T-helper 2 cell treated with Interferon-gamma antibody and Interleukin-4, amounts not matched to agents 5 μg/mL and 100 μg/mL, for 36 hours (primary cell): ENCODE measurements around the gene THSD4.

ENCODE experiments used
- DNase-seq: peaks from one replicate; pipeline ENCODE4 v3.0.0; 2021; ENCODE audit warnings: low spot score
- H3K27ac Mint-ChIP-seq: one replicate; pipeline ENCODE4 v1.8.0; 2021; ENCODE audit warnings: mild to moderate bottlenecking, mixed read lengths
- H3K27me3 Mint-ChIP-seq: one replicate; pipeline ENCODE4 v1.8.0; 2021; ENCODE audit warnings: low read depth, mixed read lengths
- H3K36me3 Mint-ChIP-seq: one replicate; pipeline ENCODE4 v1.8.0; 2021; ENCODE audit warnings: low read depth, mixed read lengths
- H3K4me1 Mint-ChIP-seq: one replicate; pipeline ENCODE4 v1.8.0; 2021; ENCODE audit warnings: low read depth, mixed read lengths
- H3K4me3 Mint-ChIP-seq: one replicate; pipeline ENCODE4 v1.8.0; 2022; ENCODE audit warnings: mild to moderate bottlenecking, moderate library complexity, mixed read lengths
- H3K9me3 Mint-ChIP-seq: one replicate; pipeline ENCODE4 v1.8.0; 2021; ENCODE audit warnings: mixed read lengths

Gene THSD4

DNA sequence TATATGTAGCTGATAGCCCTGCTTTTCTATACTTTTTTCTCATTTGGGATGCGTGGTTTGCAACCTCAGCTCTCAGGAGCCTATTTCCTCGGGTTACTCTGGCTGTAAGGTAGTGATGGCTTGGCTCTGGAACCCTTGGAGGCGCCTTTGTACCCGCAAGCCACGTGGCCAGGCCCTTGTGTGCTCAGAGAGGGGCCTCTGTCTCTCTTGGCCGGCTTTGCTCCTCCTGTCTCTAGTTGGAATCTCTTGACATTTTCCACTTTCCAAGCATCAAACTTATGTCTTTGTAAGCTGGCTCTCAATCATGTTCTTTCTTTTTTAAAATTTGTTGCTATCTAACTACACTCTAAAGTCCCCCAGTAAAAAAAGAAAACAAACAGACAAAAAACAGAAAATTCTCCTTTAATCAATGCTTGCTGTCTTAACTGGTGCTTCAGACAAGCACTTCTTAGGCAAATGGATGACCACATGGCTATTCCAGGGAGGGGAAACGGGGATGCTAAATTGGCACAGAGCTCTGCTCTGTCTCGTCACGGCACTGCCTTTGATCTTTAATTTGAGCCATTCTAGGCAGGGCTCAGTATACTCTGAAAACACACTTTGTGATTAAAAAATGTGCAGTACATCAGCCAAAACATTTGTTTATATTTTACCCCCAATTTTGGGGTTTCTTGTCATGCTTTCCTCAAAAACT lies 514.7 kb downstream of the THSD4 start:
- DNase-seq, result no peak
- Mint-ChIP-seq H3K4me1 (no peaks in the 10 kb centered on the region), H3K36me3 (no peaks in the 10 kb centered on the region), H3K27ac (no peak overlapping the region), H3K4me3 (no peak overlapping the region), H3K9me3 (no peaks in the 10 kb centered on the region), H3K27me3 (peaks cover 14% of the 10 kb centered on the region)

DNA sequence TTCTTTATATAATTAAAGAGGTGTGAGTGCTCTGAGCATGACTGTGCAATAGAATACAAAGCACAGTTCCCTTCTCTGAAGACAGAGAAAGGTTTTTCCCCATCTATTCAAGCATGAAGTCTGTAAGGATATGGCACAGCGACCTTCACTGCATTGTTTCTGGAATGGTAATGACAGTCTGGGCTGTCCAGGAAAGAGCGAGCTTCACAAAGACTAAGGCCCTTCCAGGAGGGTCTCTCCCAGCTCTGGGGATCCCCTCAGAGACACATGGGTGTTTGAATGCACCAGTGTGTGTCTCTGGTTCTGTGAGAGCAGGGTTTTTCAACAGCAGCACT lies 515.2 kb downstream of the THSD4 start:
- Mint-ChIP-seq H3K27ac (no peak overlapping the region), H3K4me1 (no peaks in the 10 kb centered on the region), H3K36me3 (no peaks in the 10 kb centered on the region), H3K4me3 (no peak overlapping the region), H3K9me3 (no peaks in the 10 kb centered on the region), H3K27me3 (peaks cover 17% of the 10 kb centered on the region)
- no peak for DNase-seq

GRCh38 chr15:71632576-71633195 lies 517.4 kb downstream of the THSD4 start:
- Mint-ChIP-seq H3K27ac (no peak overlapping the region), H3K27me3 (peaks cover 18% of the 10 kb centered on the region), H3K36me3 (no peaks in the 10 kb centered on the region), H3K9me3 (no peaks in the 10 kb centered on the region), H3K4me3 (no peak overlapping the region), H3K4me1 (no peaks in the 10 kb centered on the region)
- no peak for DNase-seq

- no peak overlapping the region for H3K4me3 Mint-ChIP-seq
- H3K36me3 Mint-ChIP-seq, result no peaks in the 10 kb centered on the region
- DNase-seq, result no peak
- no peaks in the 10 kb centered on the region for H3K9me3 Mint-ChIP-seq
- peaks cover 19% of the 10 kb centered on the region for H3K27me3 Mint-ChIP-seq
- no peak overlapping the region for H3K27ac Mint-ChIP-seq
- no peaks in the 10 kb centered on the region for H3K4me1 Mint-ChIP-seq
These were observed 519.7 kb downstream of the THSD4 start for GRCh38 chr15:71634820-71635560.

DNA sequence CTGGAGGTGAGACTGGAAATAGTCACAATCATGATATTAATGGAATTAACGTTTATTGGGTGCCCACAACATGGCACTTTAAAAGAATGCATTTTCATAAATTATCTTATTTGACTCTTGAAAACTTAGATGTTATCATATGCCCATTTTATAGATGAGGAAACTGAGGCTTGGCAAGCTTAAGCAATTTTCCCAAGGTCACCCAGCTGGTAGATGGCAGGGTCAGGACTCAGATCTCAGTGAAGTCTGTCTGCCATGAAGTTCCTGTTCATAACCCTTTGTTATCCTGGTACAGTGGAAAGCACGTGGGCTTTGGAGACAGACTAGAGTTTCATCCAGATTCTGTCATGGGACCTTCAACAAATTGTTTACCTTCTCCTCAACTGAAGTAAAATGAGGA lies 520.5 kb downstream of the THSD4 start:
- no peak for DNase-seq
- no peaks in the 10 kb centered on the region for H3K36me3 Mint-ChIP-seq
- no peaks in the 10 kb centered on the region for H3K9me3 Mint-ChIP-seq
- H3K4me1 Mint-ChIP-seq, result no peaks in the 10 kb centered on the region
- no peak overlapping the region for H3K4me3 Mint-ChIP-seq
- peaks cover 21% of the 10 kb centered on the region for H3K27me3 Mint-ChIP-seq
- no peak overlapping the region for H3K27ac Mint-ChIP-seq

DNA sequence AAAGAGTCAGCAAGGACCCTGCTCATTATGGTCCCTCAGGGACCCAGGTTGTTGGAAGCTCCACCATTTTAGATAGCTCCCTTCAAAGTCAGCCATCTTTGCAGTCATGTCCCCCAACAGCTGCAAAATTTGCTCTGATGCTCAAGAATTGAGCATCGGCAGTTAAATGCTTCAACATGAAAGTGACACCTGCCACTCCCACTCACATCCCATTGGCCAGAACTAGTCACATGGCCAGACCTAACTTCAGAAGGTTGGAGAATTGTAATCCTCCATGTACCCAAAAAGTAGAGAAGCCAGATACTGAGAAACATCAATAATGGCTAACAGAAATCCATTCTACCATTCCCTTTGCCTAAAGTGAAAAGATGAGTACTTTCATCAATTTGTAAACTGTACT lies 523.6 kb downstream of the THSD4 start:
- H3K27me3 Mint-ChIP-seq, result peaks cover 26% of the 10 kb centered on the region
- no peak overlapping the region for H3K4me3 Mint-ChIP-seq
- no peaks in the 10 kb centered on the region for H3K36me3 Mint-ChIP-seq
- H3K4me1 Mint-ChIP-seq, result no peaks in the 10 kb centered on the region
- no peak overlapping the region for H3K27ac Mint-ChIP-seq
- H3K9me3 Mint-ChIP-seq, result no peaks in the 10 kb centered on the region
- no peak for DNase-seq

DNA sequence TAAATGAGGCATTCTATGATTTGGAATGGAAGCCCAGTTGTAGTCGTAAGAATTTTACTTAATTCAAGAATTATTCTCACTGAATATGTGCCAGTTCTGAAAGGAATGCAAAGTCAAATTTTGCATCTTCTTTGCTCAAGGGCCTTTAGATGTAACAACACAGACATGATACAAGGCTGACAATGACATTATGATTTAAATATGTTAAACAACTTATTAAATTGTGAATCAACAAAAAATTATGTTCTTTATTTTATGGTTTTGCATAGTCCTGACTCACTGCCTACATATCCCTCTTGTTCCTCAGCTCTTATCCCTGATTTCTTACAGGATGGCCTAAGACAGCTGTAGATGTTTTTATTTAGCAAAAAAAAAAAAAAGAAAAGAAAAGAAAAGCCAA lies 524.2 kb downstream of the THSD4 start:
- Mint-ChIP-seq H3K4me3 (no peak overlapping the region), H3K9me3 (no peaks in the 10 kb centered on the region), H3K36me3 (no peaks in the 10 kb centered on the region), H3K27ac (no peak overlapping the region), H3K27me3 (peaks cover 24% of the 10 kb centered on the region), H3K4me1 (no peaks in the 10 kb centered on the region)
- no peak for DNase-seq

- no peak for DNase-seq
- H3K9me3 Mint-ChIP-seq, result peaks cover 13% of the 10 kb centered on the region
- H3K36me3 Mint-ChIP-seq, result no peaks in the 10 kb centered on the region
- H3K4me3 Mint-ChIP-seq, result no peak overlapping the region
- peaks cover 14% of the 10 kb centered on the region for H3K27me3 Mint-ChIP-seq
- no peak overlapping the region for H3K27ac Mint-ChIP-seq
- no peaks in the 10 kb centered on the region for H3K4me1 Mint-ChIP-seq
These were observed 528.6 kb downstream of the THSD4 start for GRCh38 chr15:71643918-71644317.

- no peak for DNase-seq
- no peaks in the 10 kb centered on the region for H3K36me3 Mint-ChIP-seq
- no peak overlapping the region for H3K4me3 Mint-ChIP-seq
- H3K9me3 Mint-ChIP-seq, result peaks cover 13% of the 10 kb centered on the region
- peaks cover under 1% of the 10 kb centered on the region for H3K4me1 Mint-ChIP-seq
- no peak overlapping the region for H3K27ac Mint-ChIP-seq
- H3K27me3 Mint-ChIP-seq, result peaks cover 5% of the 10 kb centered on the region
These were observed 531.7 kb downstream of the THSD4 start for GRCh38 chr15:71646767-71647486.

- Mint-ChIP-seq H3K27ac (no peak overlapping the region), H3K9me3 (peaks cover 13% of the 10 kb centered on the region), H3K27me3 (peaks cover 5% of the 10 kb centered on the region), H3K4me1 (peaks cover 2% of the 10 kb centered on the region), H3K4me3 (no peak overlapping the region), H3K36me3 (no peaks in the 10 kb centered on the region)
- no peak for DNase-seq
These were observed 532.2 kb downstream of the THSD4 start for GRCh38 chr15:71647487-71647808.

DNA sequence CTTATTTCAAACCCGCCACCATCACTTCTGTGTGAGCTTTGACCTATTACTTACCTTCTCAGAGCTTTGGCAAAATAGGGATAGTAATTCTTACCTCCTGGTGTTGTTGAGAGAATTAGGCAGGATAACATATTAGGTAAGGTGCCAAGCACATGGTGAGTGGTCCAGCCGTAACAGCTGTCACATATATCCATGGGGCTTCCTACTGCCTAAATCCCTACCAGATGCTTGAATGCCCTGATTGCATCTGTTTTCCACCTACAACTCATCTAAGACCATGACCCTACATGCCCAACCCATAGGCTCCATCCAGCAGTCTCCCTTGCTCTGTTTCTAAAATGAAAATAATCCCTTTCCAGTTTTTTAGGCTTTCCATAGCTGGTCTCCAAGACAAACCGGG lies 532.8 kb downstream of the THSD4 start:
- H3K27me3 Mint-ChIP-seq, result peaks cover 5% of the 10 kb centered on the region
- peaks cover 13% of the 10 kb centered on the region for H3K9me3 Mint-ChIP-seq
- H3K36me3 Mint-ChIP-seq, result no peaks in the 10 kb centered on the region
- no peak for DNase-seq
- no peak overlapping the region for H3K4me3 Mint-ChIP-seq
- peaks cover 2% of the 10 kb centered on the region for H3K4me1 Mint-ChIP-seq
- H3K27ac Mint-ChIP-seq, result no peak overlapping the region

DNA sequence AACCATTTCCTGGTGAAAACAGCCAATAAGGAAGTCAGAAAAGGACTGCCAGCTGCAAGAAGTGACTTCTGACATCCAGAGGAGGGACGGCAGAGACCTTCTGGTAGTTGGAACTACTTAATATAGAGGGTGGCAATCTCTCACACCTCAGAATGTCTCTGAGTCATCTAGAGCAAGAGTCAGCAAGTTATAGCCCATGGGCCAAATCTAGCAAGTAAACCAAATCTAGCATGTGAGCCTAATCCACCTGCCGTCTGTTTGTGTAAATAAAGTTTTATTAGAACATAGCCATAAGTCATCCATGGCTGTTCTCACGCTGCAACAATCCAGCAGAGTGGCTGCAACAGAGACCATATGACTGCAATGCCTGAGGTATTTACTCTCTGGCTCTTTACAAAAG lies 534.6 kb downstream of the THSD4 start:
- H3K4me3 Mint-ChIP-seq, result no peak overlapping the region
- H3K9me3 Mint-ChIP-seq, result peaks cover 13% of the 10 kb centered on the region
- H3K27ac Mint-ChIP-seq, result no peak overlapping the region
- DNase-seq, result no peak
- H3K36me3 Mint-ChIP-seq, result no peaks in the 10 kb centered on the region
- peaks cover 9% of the 10 kb centered on the region for H3K27me3 Mint-ChIP-seq
- peaks cover 2% of the 10 kb centered on the region for H3K4me1 Mint-ChIP-seq

- H3K27me3 Mint-ChIP-seq, result peaks cover 9% of the 10 kb centered on the region
- DNase-seq, result no peak
- H3K36me3 Mint-ChIP-seq, result no peaks in the 10 kb centered on the region
- H3K4me1 Mint-ChIP-seq, result peaks cover 2% of the 10 kb centered on the region
- H3K4me3 Mint-ChIP-seq, result no peak overlapping the region
- H3K9me3 Mint-ChIP-seq, result peaks cover 8% of the 10 kb centered on the region
- H3K27ac Mint-ChIP-seq, result no peak overlapping the region
These were observed 535.3 kb downstream of the THSD4 start for GRCh38 chr15:71650603-71651002.

GRCh38 chr15:71651750-71652186 lies 536.5 kb downstream of the THSD4 start:
- H3K27ac Mint-ChIP-seq, result no peak overlapping the region
- no peak overlapping the region for H3K4me3 Mint-ChIP-seq
- H3K9me3 Mint-ChIP-seq, result no peaks in the 10 kb centered on the region
- no peaks in the 10 kb centered on the region for H3K36me3 Mint-ChIP-seq
- DNase-seq, result peak; percentile 5
- peaks cover 7% of the 10 kb centered on the region for H3K27me3 Mint-ChIP-seq
- H3K4me1 Mint-ChIP-seq, result peaks cover 2% of the 10 kb centered on the region
